ENCODE results near the gene BNC2.

BNC2 gene

DNA sequence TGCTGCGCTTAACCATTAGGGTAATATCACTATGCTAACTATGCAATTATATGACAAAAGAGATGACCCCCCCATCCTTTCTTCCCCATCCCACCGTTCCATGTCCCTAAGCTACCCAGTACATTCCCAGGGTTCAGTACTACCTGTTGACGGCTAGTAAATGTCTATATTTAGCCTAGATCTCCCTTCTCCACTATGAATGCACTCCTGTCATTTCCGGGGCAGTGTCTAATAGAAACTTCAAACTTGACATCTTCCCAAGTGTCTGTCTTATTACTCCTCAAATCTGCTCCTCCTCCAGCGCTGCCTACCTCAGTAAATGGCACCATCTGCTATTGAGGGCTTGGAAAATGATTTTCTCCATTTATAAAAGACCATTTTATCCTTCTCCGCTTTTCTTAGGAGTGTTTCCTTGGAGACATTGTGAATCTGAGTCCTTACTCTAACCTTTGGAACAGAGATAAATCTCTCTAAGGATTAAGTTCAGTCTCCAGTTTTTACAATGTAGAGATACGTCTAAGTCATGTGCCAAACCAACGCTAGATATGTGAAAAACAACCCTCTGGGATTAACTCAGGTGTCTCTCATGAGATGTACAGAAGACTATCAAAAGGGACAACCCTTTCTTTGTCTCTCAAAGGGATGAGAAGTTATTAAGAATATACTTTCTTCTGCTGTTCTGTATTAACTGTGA is 114.9 kb downstream of the BNC2 start:
- no peak for DNase-seq (ENCODE audit: low read depth)

DNA sequence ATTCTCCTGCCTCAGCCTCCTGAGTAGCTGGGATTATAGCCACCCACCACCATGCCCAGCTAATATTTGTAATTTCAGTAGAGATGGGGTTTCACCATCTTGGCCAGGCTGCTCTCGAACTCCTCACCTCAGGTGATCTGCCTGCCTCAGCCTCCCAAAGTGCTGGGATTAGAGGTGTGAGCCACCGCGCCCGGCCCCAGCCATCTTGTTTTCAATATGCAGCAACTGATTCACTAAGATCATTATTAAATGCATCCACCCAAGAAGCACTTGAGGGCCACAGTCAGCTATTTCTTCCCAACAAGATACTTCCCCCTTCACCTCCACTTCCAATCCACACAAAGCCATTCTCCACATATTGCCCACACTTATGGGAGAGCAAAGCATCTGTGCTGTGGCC is 115.8 kb downstream of the BNC2 start:
- no peak for DNase-seq (ENCODE audit: low read depth)

DNA sequence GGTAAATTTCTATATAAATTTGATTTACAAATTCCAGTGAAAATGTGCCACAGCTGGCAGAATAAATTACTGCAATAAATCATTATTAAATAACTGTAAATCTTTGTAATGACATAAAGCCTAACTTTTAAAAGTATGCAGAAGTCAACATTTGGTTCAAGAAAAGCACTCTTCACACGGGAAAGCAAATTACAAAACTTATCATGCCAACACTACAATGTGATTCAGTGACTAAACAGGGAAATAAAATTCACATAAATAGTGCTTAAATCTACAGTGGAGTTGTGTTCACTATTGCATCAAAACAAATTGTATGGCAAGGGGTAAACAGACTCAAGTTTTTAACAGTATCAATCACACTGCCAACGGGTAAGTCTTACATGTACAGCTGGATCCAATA is 117.2 kb downstream of the BNC2 start:
- DNase-seq (ENCODE audit: low read depth) = no peak

DNA sequence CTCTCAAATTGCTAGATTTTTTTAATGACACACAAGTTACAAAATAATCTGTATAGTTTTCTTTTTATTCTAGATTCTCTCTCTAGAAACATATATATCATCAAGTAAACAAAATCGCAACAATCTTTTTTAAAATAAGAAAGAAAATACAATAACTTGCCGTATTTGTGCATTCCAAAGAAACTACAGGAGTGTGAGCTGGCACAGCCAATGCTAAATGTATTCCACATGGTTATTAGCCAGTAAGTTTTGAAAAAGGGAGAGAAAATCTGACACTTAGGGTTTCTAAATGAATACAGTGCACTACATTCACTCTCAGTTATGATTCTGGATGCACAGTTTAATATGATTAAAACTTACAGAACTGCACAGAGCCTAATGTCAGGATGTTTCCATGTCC is 117.9 kb downstream of the BNC2 start:
- DNase-seq (ENCODE audit: low read depth) = no peak

DNA sequence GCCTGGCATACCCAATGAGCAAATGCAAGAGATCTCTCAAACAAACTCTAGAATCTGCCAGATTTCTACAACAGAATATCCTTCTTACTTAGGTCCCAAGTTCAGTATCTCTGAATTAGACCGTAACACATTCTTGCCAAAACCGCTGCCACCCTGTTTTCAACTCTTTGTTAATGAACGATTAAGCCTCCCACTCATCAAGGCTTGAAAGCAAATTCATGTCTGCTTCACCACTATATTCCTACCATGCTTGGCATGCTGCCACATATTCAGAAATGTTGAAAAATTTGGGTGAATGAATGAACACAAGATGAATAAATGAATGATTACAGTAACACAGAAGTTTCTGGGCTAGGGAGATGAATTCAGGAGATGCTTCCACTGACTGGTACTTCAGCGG is 119.9 kb downstream of the BNC2 start:
- no peak for DNase-seq (ENCODE audit: low read depth)

DNA sequence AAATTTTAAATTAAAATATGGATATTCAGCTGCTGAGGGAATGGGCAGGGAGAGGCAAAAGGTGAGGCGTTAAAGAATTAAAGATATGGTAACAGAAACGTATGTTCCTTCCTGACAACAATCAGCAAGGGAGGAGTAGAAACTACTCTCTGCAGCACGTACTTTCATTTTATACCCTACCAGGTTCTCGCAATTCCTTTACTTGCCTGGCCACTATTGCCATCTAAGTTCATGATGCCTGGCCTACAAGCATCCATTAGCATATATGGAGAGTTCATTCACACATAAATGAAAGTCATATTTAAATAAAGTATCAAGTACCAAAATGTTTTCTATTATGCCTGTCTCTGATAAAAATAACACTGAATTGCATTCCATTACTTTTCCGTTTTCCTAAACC is 125.1 kb downstream of the BNC2 start:
- no peak for DNase-seq (ENCODE audit: low read depth)

DNA sequence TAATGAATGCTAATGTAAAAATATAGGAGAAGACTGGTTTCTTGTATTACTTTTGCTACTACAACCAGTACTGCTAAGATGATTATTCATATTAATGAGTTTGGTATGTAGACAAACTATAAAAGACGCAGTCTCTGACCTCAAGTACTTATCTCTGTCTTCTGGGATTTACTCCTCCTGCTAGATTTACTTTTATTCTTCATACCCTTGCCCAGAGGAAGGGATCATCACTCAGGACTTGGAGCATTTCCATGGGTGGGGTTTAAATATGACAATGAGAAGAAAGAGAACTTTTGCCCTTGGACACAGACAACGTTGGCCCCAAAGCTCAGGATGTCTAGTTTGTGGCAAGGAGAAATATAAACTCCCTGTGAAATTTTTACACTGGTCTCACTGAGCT is 126.1 kb downstream of the BNC2 start:
- no peak for DNase-seq (ENCODE audit: low read depth)

DNA sequence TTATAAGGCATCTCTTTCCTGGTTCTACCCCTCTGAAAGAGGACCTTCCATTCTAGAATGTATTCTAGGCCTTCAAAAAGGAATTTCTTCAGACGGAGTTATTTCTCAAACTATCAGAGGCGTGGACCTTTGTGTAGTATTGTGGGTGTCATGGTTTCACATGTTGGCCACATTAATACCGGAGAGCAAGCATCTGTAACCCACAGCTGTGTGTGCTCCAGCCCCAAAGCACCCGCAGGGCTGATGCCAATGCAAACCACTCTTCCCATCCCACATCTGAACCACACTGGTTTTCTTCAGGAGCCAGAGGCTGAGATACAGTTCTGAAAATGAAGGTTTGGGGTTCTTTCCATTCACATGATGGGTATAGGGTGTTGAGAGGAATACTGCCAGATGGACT is 127.1 kb downstream of the BNC2 start:
- no peak for DNase-seq (ENCODE audit: low read depth)

DNA sequence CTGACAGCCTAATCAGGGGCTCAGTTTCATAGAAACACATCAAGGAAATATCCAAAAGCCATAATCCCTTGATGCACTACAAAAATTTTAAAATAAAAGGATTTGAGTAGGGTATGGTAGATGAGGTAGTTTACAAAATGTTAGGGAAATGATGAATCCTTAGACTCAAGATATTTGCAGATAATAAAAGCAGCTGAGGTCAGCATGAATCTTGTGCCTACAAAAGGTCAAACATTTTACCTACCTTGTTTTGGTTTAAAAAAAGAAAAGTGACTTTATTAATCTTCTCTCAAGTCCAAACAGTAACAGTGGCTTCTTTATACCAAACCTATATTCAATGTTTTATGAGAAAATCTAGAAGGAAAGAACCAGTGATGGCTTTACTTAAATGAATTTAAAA is 135.5 kb downstream of the BNC2 start:
- DNase-seq (ENCODE audit: low read depth) = no peak

DNA sequence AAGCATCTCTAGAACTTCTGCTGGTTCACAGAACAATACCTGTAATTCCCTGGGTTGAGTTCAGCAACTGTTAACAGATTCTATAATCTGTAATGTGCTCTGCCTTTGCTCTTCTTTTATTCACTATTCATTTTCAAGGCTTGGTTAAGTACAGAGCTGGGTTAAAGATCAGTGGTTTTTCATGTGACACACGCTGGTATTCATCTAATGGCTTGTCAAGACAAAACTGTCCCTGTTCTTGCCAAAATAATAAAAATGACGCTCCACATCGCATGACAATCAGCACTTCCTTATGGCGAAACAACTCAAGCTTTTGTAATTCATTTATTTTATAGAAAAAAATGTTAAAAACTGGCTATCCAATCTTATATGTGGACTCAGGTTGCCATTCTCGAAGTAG is 137.9 kb downstream of the BNC2 start:
- DNase-seq (ENCODE audit: low read depth) = no peak

DNA sequence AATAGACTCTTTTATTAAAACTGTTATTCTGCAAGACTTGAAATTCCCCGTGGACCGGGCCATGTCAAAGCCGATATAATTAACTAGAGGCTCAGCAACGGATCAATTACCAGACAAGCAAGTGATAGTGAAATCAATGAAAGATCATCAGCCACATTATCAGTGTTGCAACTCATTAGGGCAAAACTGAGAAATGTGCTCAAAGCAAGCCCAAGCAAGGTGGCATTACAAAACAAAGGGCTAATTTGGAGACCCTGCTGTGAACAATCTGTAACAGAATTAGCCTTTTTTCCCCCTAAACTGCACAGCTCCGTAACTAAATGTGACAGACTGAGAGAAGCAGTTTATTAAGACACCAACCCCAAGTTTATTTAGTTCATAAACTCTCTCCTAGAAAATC is 140.3 kb downstream of the BNC2 start:
- DNase-seq (ENCODE audit: low read depth) = no peak

DNA sequence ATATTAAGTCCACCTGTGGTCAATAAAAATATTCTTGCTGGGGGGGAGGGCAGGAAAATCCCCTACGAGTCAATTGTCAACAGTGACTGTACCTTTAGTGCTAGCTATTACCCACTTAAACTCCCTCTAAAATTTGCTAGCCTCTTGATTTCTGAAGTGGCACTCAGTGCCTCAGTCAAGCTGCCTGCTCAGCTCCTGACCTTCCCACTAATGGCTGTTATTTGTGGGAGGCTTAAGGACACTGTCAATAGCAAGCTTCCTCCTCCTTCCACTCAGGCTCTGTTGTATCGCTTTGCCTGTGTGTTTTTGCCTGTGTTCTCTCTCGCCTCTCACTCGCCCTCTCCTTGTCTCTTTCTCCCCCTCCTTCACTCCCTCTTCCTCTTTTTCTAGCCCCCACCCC is 140.8 kb downstream of the BNC2 start:
- no peak for DNase-seq (ENCODE audit: low read depth)

DNA sequence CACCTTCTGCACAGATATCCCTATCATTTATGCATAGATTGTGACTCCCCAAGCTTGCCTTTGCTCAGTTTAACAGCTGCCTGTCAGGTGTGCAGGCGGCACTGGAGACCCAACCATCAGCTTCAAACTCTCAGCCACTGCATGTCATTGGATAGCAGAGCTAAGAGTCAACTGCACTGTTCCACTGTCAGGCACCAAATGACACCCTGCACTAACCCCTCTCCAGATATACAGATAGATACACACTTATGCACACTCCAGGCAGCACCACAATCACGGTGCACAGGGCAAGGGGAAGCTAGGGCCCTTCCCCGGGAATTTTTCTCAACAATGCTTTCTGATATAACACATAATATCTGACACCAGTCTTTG is 142.3 kb downstream of the BNC2 start:
- no peak for DNase-seq (ENCODE audit: low read depth)

DNA sequence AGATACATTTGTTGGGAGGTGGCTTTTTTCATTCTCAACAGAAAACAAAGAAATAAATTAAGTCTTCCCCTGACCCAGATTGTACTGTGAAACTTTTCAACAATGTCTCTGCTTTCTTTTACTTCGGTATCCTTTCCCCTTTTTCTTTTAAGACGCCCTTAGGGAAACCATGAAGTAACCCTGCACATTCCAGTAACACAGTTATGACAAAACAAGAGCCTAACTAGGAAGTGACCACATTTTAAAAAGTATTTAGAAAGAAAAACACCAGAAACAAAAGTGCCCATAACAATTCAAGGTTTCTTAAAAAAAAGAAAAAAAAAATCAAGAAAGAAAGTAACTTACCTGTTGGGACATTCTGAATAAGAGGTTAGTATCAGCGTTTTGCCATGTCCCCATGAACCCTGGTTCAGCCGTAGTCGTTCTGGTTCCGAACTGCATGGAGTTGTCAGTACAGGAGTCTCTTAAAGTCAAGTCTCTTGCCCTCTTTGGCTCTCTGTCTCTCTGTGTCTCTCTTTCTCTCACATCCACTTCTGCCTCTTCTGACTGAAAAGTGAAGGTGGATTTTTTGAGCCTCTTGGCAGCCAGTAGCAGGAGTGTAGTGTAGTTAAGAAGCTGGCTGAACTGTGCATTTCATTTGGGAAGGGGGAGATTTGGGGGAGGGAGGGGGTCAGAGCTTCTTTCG is 142.9 kb downstream of the BNC2 start:
- DNase-seq (ENCODE audit: low read depth) = no peak

DNA sequence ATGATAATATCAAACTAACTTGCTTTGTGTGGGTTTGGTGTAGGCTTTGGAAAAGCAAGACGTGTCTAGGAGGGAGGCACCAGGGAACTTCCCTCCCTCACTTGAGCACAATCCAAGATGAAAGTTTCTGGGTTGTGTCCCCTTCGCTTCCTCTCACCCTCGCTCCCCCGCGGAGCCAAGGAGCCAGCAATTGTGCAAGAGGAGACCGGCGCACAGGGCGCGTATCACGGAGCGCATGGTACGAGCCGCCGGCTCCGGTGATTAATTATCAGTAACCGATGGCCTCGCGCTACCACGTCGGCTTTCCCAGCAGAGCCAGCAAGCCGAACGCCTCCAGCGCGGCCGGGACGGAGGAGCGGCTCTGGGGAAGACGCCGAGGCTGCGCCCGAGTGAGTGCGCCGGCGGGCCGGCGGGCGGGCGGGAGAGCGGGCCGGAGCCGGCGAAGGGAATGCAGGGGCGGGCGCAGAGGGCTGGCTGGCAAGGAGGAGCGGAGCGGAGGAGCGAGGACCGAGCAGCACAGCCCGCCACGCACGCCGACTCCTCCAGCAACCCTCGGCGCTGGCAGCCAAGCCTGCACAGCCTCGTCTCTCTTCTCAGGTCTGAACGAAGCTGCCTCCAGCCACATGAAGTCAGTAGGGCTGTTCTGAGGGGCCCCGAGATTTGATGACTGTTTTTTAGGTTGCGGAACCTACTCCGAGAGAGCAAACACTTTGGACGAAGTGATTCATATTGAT is 143.6 kb downstream of the BNC2 start:
- no peak for DNase-seq (ENCODE audit: low read depth)

DNA sequence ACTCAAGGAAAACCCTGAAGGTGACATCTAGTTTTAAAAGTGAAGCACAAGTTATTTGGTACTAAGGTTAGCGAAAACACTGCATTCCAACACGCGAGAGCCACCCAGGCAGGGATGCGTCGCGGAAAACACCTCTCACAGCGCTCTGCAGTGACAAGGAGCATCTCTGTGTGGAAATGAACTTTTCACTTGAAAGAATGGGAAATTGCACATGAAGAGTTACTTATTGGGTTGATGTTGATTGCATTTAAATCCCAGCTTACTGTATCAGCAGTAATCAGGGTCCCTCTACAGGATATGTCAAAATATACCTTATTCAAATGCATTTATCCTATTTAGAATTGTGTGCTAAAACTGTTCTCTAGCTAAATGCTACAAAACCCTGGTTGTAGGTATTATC is 144.4 kb downstream of the BNC2 start:
- DNase-seq (ENCODE audit: low read depth) = no peak

DNA sequence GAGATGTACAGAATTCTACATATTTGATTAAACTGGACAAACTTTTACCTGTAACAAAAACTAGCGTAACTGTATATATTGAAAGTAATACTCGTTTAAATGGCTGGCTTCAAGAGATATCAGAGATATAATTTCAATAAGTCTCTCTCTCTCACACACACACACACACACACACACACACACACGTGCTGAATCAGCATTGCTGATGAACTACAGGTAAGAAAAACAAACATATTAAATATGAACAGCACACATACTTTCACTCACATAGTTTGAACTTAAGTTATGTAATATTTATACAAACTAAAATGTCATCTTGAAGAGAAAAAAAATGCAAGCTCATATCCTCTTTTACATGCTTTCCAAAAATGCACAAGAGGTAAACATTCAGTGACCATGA is 145.4 kb downstream of the BNC2 start:
- DNase-seq (ENCODE audit: low read depth) = no peak

DNA sequence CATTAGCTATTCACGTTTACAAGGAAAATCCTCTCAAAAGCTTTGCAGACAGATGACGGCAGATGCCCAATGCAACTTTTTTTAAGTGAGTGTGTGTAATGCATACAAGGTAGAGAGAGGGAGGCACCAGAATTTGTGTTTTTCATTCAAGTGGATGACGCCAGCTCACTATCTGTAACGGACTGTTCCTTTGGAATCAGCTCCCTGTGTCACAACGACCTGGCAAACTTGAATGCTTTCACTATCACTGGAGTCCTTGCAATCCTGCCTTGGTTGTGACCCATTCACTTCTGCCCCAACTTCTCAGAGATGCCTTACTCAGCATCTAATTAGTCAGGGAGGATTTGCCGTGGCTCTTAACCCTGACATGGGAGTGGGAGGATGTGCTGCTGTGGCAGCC is 148.5 kb downstream of the BNC2 start:
- DNase-seq (ENCODE audit: low read depth) = no peak

DNA sequence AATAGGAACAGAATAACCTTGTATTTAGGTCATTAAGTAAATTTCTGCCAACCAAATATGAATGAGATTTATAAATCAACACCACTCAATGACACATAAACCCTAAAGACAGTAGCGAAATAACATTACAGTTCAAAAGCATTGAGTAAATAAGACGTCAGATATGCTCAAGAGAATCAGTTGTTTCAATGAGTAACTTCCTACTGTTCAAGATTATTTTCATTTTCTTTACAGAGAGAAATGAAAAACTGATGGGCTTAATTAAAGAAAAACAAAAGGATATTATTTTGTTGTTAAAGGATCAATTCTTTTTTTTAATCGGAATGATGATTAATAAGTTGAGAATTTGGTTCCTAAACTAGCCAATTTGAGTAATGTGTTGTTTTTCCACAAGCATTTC is 150.1 kb downstream of the BNC2 start:
- DNase-seq (ENCODE audit: low read depth) = no peak

DNA sequence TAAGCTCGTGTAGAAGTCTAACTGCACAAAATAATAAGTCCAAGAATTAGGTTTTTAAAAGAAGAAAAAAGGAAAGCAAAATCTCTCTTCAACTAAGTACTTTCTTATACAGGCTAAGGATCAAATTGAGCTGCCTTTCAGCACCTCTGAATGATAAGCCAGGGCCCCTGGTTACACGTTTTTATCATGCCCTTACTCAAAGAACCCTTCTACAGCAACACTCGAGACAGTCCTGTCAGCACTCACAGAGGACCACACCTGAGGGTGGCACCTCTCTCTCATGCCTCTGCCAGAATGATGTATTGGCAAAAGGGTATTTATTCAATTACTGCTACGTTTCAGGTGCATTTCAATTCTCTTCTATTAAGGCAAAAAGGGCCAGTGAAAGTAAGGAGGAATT is 150.5 kb downstream of the BNC2 start:
- DNase-seq (ENCODE audit: low read depth) = no peak

DNA sequence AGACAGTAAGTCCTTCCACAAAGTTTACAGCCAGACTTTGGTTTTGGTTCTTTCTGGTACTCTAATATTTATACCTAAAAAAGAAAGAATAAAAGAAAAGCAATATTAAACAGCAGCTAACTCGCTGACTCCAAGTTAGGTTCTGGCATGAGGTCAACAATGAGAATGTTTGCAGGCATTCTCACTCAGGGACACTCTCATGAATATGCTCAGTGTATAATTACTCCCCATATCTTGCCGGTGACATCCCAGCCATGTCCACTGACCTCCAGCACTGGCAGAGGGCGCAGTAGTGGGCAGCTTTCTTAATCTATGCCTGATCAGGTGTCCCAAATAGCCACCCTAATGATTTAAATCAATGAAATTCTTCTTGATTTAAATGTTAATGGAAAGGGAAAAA is 151.5 kb downstream of the BNC2 start:
- DNase-seq (ENCODE audit: low read depth) = no peak

DNA sequence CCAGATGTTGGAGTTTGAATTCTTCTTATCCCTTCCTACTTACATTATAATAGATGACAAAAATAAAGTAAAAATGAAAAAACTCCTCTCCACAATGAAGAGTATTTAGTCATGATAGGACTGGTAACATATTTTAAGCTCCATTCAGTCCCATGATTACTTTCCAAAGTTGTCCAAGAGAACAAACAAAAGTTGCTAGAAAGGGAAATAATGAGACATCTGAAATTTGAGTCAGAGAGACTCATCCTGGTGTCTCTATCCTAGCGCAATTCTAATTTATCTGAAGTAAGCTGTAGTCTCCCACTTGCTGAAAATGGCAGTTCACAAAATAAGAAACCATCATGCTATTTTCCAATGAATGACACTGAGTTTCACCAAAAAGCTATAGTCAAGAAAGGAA is 152.2 kb downstream of the BNC2 start:
- no peak for DNase-seq (ENCODE audit: low read depth)

DNA sequence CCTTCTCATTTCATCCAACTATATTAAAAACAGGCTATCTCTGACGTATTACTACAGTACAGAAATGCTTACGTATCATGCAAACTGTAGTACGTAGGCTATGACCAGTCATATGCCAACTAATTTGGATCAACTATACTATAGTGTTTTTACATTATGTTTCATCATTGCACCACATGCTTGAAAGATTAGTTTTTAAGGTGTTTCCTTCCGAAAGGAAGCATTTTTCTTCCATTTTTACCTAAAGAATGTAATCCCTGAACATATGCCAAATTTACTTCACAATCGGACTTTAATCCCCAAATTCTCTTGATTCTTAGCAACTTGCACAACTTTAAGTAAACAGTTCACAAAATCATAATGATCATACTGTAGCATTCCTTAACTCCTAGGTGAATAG is 153.9 kb downstream of the BNC2 start:
- DNase-seq (ENCODE audit: low read depth) = no peak

DNA sequence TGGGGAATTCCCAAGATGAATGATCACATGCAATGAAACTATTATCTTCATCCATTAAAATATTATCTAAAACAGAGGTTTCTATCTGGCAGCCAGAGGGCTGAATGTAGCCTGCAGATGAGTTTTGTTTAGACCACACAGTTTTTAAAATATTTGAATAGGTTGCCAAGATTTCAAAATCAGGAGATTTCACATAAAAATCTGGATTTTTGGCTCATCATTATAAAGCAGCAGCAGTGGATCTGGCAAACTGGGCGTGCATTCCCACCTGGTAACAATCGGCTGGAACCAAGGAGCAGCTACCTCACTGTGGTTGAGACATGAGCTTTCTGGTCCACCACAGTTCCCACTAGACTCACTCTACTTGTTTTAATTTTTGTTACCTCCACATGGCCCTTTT is 155.1 kb downstream of the BNC2 start:
- no peak for DNase-seq (ENCODE audit: low read depth)

All from activated T-cell treated with anti-CD3 and anti-CD28 coated beads for 24 hours (primary cell).